HL-60 (cell line): ENCODE measurements around the gene EPHB2.

Source experiments
- CTCF ChIP-seq: IDR thresholded peaks from one replicate; pipeline ENCODE4 v1.5.1; 2011; ENCODE audit warnings: low read length, control low read depth, inconsistent platforms; ENCODE audit not compliant: insufficient read depth
- POLR2AphosphoS5 ChIP-seq: IDR thresholded peaks from 2 replicates; pipeline ENCODE4 v1.6.1; 2012; ENCODE audit warnings: low read depth

GRCh38 chr1:22900451-22900850 lies 189.8 kb downstream of the EPHB2 start:
- no peak for TF ChIP-seq POLR2AphosphoS5
- TF ChIP-seq CTCF: no peak
